Measurements from ENCODE around the gene LYPD6B.

LYPD6B gene

DNA sequence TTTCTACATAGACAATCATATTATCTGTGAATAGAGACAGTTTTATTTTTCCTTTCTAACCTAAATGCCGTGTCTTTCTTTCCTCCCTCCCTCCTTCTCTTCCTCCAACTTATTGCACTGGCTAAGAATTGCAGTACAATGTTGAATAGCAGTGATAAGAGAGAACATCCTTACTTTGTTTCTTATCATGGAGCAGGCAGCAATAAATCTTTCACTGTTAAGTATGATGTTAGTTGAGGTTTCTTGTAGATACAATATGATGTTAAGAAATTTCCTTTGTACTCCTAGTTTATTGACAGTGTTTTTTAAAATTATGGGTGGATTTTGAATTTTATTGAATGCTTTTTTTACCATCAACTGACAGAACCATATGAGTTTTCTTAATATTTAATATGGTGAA lies 6.0 kb downstream of the LYPD6B start:
- no peak for DNase-seq

DNA sequence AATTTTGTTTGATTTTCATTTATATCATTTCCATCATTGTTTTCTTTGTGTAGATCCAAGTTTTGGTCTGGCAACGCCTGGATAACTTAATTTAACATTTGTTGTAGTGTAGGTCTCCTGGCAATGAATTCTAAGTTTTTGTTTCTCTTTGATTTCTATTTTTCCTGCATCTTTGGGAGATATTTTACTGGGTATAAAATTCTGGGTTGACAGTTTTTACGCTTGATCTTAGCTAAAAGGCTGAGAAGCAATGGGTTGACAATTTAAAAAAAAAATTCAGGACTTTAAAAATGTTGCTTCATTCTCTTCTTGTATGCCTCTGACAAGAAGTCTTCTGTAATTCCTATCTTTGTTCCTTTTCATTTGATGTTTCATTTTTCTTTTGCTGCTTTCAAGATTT lies 8.6 kb downstream of the LYPD6B start:
- no peak for DNase-seq

- DNase-seq: no peak
Observed at GRCh38 chr2:149049142-149049541, 10.6 kb downstream of the LYPD6B start.

GRCh38 chr2:149050188-149050587 lies 11.7 kb downstream of the LYPD6B start:
- no peak for DNase-seq

DNA sequence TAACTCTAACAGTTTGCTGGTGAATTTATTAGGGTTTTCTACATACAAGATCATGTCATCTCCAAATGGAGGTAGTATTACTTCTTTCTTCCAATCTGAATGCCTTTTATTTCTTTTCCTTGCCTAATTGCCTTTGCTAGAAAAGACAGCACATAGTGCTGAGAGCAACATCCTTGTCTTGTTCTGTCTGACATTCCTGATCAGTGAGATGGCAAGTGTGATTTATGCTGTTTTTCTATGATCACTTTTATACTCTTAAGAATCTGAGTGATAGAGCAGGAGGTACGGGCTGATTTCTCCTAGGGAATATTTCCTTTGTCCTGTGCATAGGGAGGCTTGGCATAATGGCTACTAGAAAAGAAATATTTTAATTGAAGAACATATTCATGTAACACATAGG lies 17.3 kb downstream of the LYPD6B start:
- no peak for DNase-seq

- no peak for DNase-seq
Observed at GRCh38 chr2:149056541-149057255, 18.2 kb downstream of the LYPD6B start.

- no peak for DNase-seq
Observed at GRCh38 chr2:149057401-149057800, 18.9 kb downstream of the LYPD6B start.

GRCh38 chr2:149058936-149059335 lies 20.4 kb downstream of the LYPD6B start:
- DNase-seq: no peak

DNA sequence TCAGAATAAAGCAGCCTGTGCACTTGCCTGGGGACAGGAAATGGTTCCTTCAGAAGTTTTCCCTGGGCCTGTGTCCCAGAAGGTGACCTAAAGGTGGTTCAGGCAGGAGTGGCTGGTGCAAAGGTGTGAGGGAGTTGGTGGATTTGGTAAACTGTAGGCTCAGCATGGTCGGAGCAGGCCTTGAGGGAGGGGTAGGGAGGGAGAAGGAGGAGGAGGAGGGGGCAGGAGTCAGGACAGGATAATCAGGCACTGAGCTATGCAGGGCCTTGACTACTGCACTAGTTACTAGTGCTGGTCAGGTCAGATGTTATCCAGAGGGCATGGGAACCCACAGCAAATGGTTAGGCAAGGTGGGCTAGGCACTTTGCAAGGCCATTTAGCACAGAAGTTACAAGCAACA lies 21.3 kb downstream of the LYPD6B start:
- DNase-seq: no peak

DNA sequence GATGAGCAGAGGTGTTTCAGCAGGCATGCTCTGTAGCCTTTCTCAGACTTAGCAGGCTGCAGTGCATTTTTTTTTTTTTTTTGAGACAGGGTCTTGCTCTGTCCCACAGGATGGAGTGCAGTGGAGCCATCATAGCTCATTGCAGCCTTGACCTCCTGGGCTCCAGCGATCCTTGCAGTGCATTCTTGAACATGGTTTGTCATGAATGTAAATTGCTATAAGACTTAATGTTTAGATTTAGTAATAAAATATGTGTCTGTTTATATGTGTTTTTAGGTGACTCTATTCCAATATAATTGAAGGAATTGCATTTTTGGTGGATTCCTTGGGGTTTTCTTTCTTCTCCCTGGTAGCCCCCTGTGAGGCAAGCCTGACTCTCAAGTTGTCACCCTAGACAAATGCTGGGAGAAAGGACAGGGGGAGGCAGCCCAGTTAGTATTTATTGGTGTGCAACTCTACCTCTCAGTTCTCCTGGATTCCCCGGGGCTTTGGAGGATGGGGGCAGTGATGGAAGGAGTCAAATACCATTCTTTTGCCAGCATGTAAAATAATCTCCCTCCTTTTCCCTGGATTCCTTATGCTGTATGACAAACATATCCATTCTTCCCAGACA lies 22.7 kb downstream of the LYPD6B start:
- no peak for DNase-seq

GRCh38 chr2:149062531-149062930 lies 24.0 kb downstream of the LYPD6B start:
- no peak for DNase-seq

DNA sequence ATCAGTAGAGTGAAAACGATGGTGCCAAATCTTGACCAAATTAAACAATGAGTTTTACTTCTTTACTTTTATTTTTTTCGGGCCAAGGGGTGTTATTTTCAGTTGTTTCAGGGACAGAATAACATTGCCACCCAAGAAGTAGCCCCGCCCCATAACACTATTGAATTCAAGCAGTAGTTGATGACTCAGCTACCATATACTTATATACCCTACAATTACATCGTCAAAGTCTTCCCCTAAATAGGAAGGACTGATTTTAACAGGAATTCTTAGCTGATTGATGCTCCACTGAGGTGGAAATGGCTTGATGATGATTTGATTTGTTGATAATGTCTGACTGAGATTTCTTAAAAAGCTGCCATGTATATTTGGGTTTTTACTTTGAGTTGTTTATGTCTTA lies 24.7 kb downstream of the LYPD6B start:
- no peak for DNase-seq

- DNase-seq: no peak
Observed at GRCh38 chr2:149064365-149064841, 25.9 kb downstream of the LYPD6B start.

DNA sequence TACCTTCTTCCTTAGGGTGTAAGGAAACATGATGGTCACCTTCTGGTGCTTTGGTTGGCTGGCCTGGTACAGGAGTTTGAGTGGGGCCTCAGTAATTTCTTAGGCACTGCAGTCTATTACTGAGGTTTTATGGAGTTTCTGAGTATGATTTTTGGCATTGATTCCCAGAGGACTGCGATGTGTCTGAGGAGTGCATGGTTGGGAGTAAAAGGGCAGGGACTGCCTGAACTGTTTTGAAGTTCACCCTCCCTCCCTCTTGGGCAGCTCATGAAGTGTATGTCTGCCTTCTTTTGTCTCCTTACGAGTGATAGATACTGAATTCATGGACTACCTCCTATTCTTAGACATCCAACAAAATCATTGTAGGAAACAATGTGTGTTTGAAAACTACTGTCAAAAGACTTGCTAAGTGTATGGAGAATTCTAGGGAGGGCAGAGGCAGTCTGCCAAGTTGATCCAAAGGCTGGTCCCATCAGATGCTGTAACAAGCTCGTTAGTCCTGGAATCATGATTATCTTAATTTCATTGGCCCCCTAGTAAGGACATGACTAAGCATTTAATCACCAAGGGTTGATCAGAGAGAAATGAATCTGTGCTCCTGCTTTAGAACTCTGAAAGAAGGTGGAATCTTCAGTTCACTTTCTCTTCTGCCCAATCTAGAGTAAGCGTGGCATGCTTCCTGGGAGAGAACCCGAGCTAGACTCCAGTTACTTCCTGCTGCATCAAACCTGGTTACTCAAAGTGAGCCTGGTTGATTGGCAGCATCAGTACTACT lies 26.5 kb downstream of the LYPD6B start:
- DNase-seq: no peak

DNA sequence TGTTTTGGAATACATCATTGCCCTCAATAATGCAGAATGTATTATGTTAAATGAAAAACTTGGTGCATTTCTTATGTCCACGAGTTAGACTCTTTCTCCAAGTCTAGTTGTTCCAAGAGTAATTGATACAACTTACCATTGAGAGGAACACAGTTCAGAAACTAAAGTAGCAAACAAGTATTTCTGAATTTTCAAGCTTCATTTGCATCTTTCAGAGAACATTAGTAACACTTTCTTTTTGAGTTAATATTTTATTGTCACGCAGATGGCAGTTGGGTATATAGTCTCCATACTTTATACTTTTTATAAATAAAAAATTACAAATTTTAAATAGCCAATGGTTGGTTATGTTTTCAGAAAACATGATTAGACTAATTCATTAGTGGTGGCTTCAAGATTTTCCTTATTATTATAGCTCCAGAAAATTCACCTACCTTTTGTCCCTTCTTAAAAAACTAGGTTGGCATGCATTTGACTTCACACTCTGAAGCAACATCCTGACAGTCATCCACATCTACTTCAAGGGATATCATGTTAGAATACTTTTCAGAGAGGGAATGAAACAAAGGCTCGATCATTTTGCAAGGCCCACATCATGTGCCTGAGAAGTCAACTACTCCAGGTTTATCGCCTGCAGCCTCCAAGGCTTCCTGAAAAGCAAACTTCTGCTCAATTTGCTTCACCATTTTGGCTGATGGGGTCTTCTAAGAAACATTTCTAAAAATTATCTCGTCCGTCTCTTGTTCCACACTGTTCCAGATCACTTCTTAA lies 29.9 kb downstream of the LYPD6B start:
- DNase-seq: no peak

- DNase-seq: no peak
Observed at GRCh38 chr2:149068996-149069888, 30.7 kb downstream of the LYPD6B start.

GRCh38 chr2:149070681-149071320 lies 32.3 kb downstream of the LYPD6B start:
- DNase-seq: peak; percentile 50

- no peak for DNase-seq
Observed at GRCh38 chr2:149075105-149075504, 36.6 kb downstream of the LYPD6B start.

DNA sequence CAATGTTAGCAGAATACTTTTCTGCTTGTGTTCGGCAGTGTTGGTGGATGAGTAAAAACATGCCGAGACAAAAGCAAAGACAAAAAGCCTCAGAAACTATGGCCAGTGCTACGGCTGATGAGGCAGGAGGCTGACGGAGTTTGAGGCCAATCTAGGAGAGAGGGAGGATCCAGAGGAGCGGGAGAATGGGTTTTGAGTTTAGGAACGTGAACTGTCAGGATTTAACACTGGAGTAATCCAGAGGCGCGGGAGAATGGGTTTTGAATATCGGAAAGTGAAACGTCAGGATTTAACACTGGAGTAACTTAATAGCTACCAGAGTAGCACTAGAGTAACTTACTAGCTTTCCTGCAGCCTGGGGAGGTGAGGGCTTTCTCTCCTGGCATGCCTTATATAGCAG lies 37.4 kb downstream of the LYPD6B start:
- DNase-seq: no peak

- DNase-seq: no peak
Observed at GRCh38 chr2:149076863-149077412, 38.4 kb downstream of the LYPD6B start.

GRCh38 chr2:149077861-149078260 lies 39.4 kb downstream of the LYPD6B start:
- no peak for DNase-seq
